ENCODE data around the gene MAN1A2. TPM values are rescaled to one million over a fixed set of nuclear protein-coding genes. Genes with fewer than 3 reads are reported as not detected.

The MAN1A2 gene
- total RNA-seq, 4 donors from 2014 or later: 18.1 to 37.4 (median 26.3) TPM

DNA sequence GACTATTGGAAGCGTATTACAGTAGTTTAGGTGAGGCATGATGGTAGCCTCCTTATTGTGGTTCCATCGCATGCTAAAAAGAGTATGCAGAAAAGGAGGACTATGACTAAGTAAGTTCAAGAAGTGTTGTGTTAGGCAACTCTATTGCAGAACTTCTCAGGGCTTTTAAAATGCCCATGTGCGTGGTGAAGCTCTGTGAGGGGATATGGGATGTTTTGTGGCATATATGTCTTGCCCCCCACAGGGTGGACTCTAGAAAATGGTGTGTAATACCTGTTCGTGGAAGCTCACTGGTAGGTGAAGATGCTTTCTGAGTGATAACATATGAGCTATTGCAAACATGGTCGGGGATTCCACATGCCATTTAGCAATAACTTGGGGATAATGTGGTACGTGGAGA is 31.7 kb downstream of the MAN1A2 start:
- Histone ChIP-seq H3K27me3 (no peaks in the 10 kb centered on the region), H3K27ac (no peak overlapping the region), H3K4me1 (peaks cover 0 to 8% (median 0%) of the 10 kb centered on the region in 3 donors), H3K4me3 (no peak overlapping the region), H3K9me3 (peaks cover 0 to 8% (median 0%) of the 10 kb centered on the region in 3 donors), H3K36me3 (peaks cover 0 to 20% (median 0%) of the 10 kb centered on the region in 3 donors)
- TF ChIP-seq POLR2A (IDR thresholded peaks at IDR 0.05): no peak
- no peak for TF ChIP-seq CTCF (IDR thresholded peaks at IDR 0.05)
- intact Hi-C loops (cut with DNase I): no loop called here
- no peak for DNase-seq
- whole genome bisulfite sequencing, 2 donors: 79 to 89% methylated on average over 6 of the region's 6 CpGs

DNA sequence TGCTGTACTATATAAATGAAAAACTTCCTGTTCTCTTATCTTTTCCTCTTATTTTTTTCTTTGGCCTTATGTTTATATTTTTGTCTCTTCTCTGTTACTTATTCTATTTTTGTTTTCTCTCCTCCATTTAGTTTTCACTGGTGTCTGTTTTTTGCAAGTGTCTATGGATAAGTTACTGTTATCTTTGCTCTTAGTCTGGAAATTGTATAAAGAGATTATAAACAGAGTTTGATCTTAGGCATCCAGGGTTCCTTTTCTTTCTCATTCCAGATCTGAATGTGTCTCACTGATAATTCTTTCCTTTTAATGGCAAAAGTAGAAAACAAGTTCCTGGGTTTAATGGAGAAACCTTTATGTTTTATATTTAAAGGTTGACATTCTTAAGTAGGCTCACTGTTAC is 34.5 kb downstream of the MAN1A2 start:
- no peak for DNase-seq
- H3K27ac ChIP-seq: no peak overlapping the region
- H3K36me3 ChIP-seq: peaks cover 0 to 42% (median 0%) of the 10 kb centered on the region in 3 donors
- no peak overlapping the region for H3K4me3 ChIP-seq
- no peak for TF ChIP-seq CTCF (IDR thresholded peaks at IDR 0.05)
- TF ChIP-seq POLR2A (IDR thresholded peaks at IDR 0.05): no peak
- peaks cover 0 to 3% (median 0%) of the 10 kb centered on the region in 3 donors for H3K4me1 ChIP-seq
- no peaks in the 10 kb centered on the region for H3K27me3 ChIP-seq
- peaks cover 0 to 8% (median 0%) of the 10 kb centered on the region in 3 donors for H3K9me3 ChIP-seq
- intact Hi-C loops (cut with DNase I): no loop called here

- no peaks in the 10 kb centered on the region for H3K27me3 ChIP-seq
- DNase-seq: no peak
- H3K27ac ChIP-seq: no peak overlapping the region
- TF ChIP-seq POLR2A (IDR thresholded peaks at IDR 0.05) (no peak), CTCF (IDR thresholded peaks at IDR 0.05) (no peak)
- H3K36me3 ChIP-seq: peaks cover 0 to 53% (median 0%) of the 10 kb centered on the region in 3 donors
- no peaks in the 10 kb centered on the region for H3K4me1 ChIP-seq
- peaks cover 0 to 8% (median 0%) of the 10 kb centered on the region in 3 donors for H3K9me3 ChIP-seq
- WGBS, 2 donors: 93 to 97% methylated on average over 3 of the region's 3 CpGs
- no peak overlapping the region for H3K4me3 ChIP-seq
- intact Hi-C loops (cut with DNase I): no loop called here
Measured at GRCh38 chr1:117403597-117403996, 36.3 kb downstream of the MAN1A2 start.

DNA sequence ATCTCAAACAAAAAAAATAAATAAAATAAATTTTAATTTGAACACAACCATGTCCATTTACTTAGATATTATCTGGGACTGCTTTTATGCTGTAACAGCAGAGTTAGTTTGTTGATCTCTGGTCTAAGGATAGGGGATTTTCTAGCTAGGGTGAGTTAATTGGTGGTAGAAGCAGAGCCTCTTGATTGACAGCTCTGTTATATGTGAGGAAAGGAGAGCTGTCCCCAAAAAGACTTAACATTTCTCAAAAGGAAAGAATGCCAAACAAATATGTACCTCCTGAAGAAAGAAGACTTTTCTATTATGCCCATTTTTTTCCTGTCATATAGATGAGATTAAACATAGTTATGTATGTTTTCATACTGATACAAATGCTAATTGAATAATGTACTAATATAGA is 37.8 kb downstream of the MAN1A2 start:
- peaks cover 0 to 53% (median 0%) of the 10 kb centered on the region in 3 donors for H3K36me3 ChIP-seq
- intact Hi-C loops (cut with DNase I): no loop called here
- DNase-seq: no peak
- TF ChIP-seq POLR2A (IDR thresholded peaks at IDR 0.05) (no peak), CTCF (IDR thresholded peaks at IDR 0.05) (no peak)
- H3K27ac ChIP-seq: no peak overlapping the region
- H3K4me1 ChIP-seq: no peaks in the 10 kb centered on the region
- H3K4me3 ChIP-seq: no peak overlapping the region
- H3K9me3 ChIP-seq: peaks cover 0 to 8% (median 0%) of the 10 kb centered on the region in 3 donors
- H3K27me3 ChIP-seq: no peaks in the 10 kb centered on the region

GRCh38 chr1:117412472-117412871 is 45.2 kb downstream of the MAN1A2 start:
- intact Hi-C loops (cut with DNase I): no loop called here
- Histone ChIP-seq H3K9me3 (no peaks in the 10 kb centered on the region), H3K4me1 (no peaks in the 10 kb centered on the region), H3K4me3 (no peak overlapping the region), H3K36me3 (peaks cover 0 to 20% (median 0%) of the 10 kb centered on the region in 3 donors), H3K27ac (no peak overlapping the region), H3K27me3 (no peaks in the 10 kb centered on the region)
- no peak for DNase-seq
- TF ChIP-seq POLR2A (IDR thresholded peaks at IDR 0.05): no peak
- TF ChIP-seq CTCF (IDR thresholded peaks at IDR 0.05): no peak
